Duodenal mucosa (tissue), 2 donors: ENCODE results near the gene METRN.
"Not testable (repeated sequence)": the region's sequence is repeated elsewhere in the genome, so short reads cannot be mapped to it uniquely, and the experiment has no call there.

Experiments
- H3K27ac ChIP-seq: one replicate; pipeline ENCODE4 v1.7.0; 2013; ENCODE audit warnings: low read depth, low read length
- H3K27me3 ChIP-seq, 2 donors: one replicate each; pipeline ENCODE4 v1.7.0; 2013; ENCODE audit warnings: low read length in 2 of 2, control low read depth in 1 of 2; ENCODE audit not compliant: insufficient read depth in 2 of 2, control insufficient read depth in 1 of 2
- H3K36me3 ChIP-seq, 2 donors: one replicate each; pipeline ENCODE4 v1.7.0; 2013; ENCODE audit warnings: low read length in 2 of 2, control low read depth in 1 of 2; ENCODE audit not compliant: insufficient read depth in 2 of 2, control insufficient read depth in 1 of 2
- H3K4me1 ChIP-seq, 2 donors: one replicate each; pipeline ENCODE4 v1.7.0; 2013; ENCODE audit warnings: low read length in 2 of 2, control low read depth in 1 of 2; ENCODE audit not compliant: insufficient read depth in 2 of 2, control insufficient read depth in 1 of 2
- H3K4me3 ChIP-seq, 2 donors: one replicate each; pipeline ENCODE4 v1.7.0; 2013; ENCODE audit warnings: low read length in 2 of 2, low read depth in 1 of 2
- H3K9ac ChIP-seq, 2 donors: one replicate each; pipeline ENCODE4 v1.7.0; 2013; ENCODE audit warnings: low read length in 2 of 2, low read depth in 1 of 2
- H3K9me3 ChIP-seq, 2 donors: one replicate each; pipeline ENCODE4 v1.7.0; 2013; ENCODE audit warnings: low read length in 2 of 2, control low read depth in 1 of 2; ENCODE audit not compliant: control insufficient read depth in 1 of 2

Gene METRN

GRCh38 chr16:740764-741505 lies 26.0 kb downstream of the METRN start, which contains the start of gene CIAO3:
CIAO3 (minus strand) TSS chr16:740997; CDS start chr16:740985, 12 bp downstream.
- peak within 1 kb of the TSS; percentile 14 for H3K27ac ChIP-seq
- peak within 1 kb of the TSS; percentile 74 to 88 for H3K9ac ChIP-seq
- H3K36me3 ChIP-seq: peaks cover 5 to 22% of the 10 kb centered on the region in 2 donors
- no peaks in the 10 kb centered on the region for H3K27me3 ChIP-seq
- no peaks in the 10 kb centered on the region for H3K9me3 ChIP-seq
- peaks cover 4 to 11% of the 10 kb centered on the region in 2 donors for H3K4me1 ChIP-seq
- H3K4me3 ChIP-seq: peak within 1 kb of the TSS; percentile 80 to 83

DNA sequence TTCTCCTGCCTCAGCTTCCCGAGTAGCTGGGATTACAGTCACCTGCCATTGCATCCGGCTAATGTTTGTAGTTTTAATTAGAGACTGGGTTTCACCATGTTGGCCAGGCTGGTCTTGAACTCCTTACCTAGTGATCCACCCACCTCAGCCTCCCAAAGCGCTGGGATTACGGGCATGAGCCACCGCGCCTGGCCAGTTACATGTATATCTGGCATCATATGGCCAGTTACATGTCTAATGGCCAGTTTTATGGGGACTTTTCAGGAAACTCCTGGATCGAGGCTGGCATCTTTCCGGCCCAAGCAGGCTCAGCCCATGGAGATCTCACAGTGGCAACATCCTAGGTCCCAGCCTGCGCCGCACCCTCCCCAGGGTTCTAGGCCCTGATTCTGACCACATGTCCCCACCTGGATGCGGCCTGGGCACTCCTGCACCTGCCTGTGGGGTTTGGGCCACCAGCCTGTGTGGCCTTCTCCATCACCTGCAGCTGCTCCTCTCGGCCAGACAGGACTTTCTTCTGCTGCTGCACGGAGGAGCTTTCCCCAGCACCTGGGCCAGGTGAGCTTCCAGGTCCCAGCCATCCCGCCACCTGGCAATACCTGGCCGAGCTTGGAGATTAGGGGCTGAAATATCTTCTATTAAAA lies 27.2 kb downstream of the METRN start:
- no peaks in the 10 kb centered on the region for H3K9me3 ChIP-seq
- no peak overlapping the region for H3K9ac ChIP-seq
- H3K4me3 ChIP-seq: no peak overlapping the region
- H3K4me1 ChIP-seq: peaks cover 4 to 11% of the 10 kb centered on the region in 2 donors
- H3K27ac ChIP-seq: no peak overlapping the region
- no peaks in the 10 kb centered on the region for H3K27me3 ChIP-seq
- H3K36me3 ChIP-seq: peaks cover 0 to 10% of the 10 kb centered on the region in 2 donors

DNA sequence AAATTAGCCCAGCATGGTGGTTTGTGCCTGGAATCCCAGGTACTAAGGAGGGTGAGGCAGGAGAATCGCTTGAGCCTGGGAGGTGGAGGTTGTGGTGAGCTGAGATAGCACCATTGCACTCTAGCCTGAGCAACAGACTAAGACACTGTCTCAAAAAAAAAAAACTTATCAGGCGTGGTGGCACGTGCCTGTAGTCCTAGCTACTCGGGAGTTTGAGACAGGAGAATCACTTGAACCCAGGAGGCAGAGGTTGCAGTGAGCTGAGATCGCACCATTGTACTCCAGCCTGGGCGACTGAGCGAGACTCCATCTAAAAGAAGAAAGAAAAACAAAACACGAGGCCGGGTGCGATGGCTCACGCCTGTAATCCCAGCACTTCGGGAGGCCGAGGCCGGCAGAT lies 28.0 kb downstream of the METRN start:
- H3K27ac ChIP-seq, H3K27me3 ChIP-seq, H3K9ac ChIP-seq, H3K36me3 ChIP-seq, H3K4me3 ChIP-seq, H3K9me3 ChIP-seq: not testable (repeated sequence)
- peaks cover 4 to 11% of the 10 kb centered on the region in 2 donors for H3K4me1 ChIP-seq

GRCh38 chr16:743794-744500 lies 29.0 kb downstream of the METRN start:
- no peak overlapping the region for H3K27ac ChIP-seq
- H3K36me3 ChIP-seq: no peaks in the 10 kb centered on the region
- H3K4me3 ChIP-seq: no peak overlapping the region
- H3K4me1 ChIP-seq: peaks cover 4 to 11% of the 10 kb centered on the region in 2 donors
- no peaks in the 10 kb centered on the region for H3K9me3 ChIP-seq
- no peak overlapping the region for H3K9ac ChIP-seq
- H3K27me3 ChIP-seq: no peaks in the 10 kb centered on the region

DNA sequence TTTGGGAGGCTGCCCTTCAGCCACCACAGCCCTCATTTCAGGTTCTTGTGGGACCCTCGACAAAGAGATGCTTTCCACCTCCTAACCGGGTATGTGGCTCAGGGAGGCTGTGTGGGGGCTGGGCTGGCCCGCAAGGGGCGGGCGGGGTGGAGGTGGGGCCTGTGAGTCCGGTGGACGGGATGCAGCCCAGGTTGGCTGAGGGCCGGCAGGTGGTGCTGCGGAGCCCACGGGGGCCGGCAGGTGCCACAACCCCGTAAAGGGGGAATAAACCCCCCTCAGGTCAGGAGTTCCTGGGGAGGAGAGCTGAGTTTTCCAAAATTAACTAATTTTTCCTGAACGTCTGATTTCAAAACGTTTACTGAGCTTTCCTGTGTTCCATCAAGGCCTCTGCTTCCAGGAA lies 30.8 kb downstream of the METRN start:
- Histone ChIP-seq H3K9ac (no peak overlapping the region), H3K4me3 (no peak overlapping the region), H3K4me1 (no peaks in the 10 kb centered on the region), H3K27ac (no peak overlapping the region), H3K27me3 (peaks cover 2 to 4% of the 10 kb centered on the region in 2 donors), H3K36me3 (no peaks in the 10 kb centered on the region), H3K9me3 (no peaks in the 10 kb centered on the region)

GRCh38 chr16:746637-747036 lies 31.7 kb downstream of the METRN start:
- Histone ChIP-seq H3K27ac (no peak overlapping the region), H3K4me1 (no peaks in the 10 kb centered on the region), H3K9ac (no peak overlapping the region), H3K27me3 (peaks cover 3 to 13% of the 10 kb centered on the region in 2 donors), H3K9me3 (no peaks in the 10 kb centered on the region), H3K36me3 (no peaks in the 10 kb centered on the region), H3K4me3 (no peak overlapping the region)

- H3K9me3 ChIP-seq: no peaks in the 10 kb centered on the region
Measured at GRCh38 chr16:747978-748746, 33.2 kb downstream of the METRN start.

GRCh38 chr16:749010-749409 lies 34.1 kb downstream of the METRN start:
- H3K27me3 ChIP-seq: peaks cover 3 to 26% of the 10 kb centered on the region in 2 donors
- no peaks in the 10 kb centered on the region for H3K4me1 ChIP-seq
- H3K36me3 ChIP-seq: no peaks in the 10 kb centered on the region
- no peaks in the 10 kb centered on the region for H3K9me3 ChIP-seq
- H3K9ac ChIP-seq: no peak overlapping the region
- no peak overlapping the region for H3K4me3 ChIP-seq
- H3K27ac ChIP-seq: no peak overlapping the region

More at GRCh38 chr16:747978-748746, 33.2 kb downstream of the METRN start:
- Histone ChIP-seq H3K36me3 (no peaks in the 10 kb centered on the region), H3K4me3 (no peak overlapping the region), H3K27me3 (peaks cover 3 to 20% of the 10 kb centered on the region in 2 donors), H3K27ac (no peak overlapping the region), H3K4me1 (no peaks in the 10 kb centered on the region), H3K9ac (no peak overlapping the region)

DNA sequence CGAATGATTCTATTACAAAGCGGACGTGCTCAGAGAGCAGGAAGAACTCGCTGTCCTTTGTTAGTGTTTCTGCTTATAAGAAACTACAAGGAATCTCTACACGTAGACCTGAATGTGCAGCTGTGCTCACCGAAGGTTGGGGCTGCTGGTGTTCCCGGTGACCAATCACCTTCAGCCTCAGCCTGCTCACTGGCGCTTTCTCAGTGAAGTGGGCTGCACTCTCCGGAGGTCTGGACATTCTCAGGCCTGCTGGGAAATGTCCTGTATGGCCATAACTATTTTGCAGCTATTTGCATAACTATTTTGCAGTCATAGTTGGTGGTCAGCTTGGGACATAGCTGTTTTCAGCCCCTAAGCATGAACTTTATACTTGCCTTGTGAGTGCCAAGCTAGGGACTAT lies 35.6 kb downstream of the METRN start:
- no peaks in the 10 kb centered on the region for H3K9me3 ChIP-seq
- H3K27ac ChIP-seq: no peak overlapping the region
- no peaks in the 10 kb centered on the region for H3K36me3 ChIP-seq
- no peak overlapping the region for H3K4me3 ChIP-seq
- H3K9ac ChIP-seq: no peak overlapping the region
- H3K27me3 ChIP-seq: peaks cover 3 to 26% of the 10 kb centered on the region in 2 donors
- H3K4me1 ChIP-seq: no peaks in the 10 kb centered on the region
